Measurements from ENCODE around the gene DAP. TPM values are rescaled to one million over a fixed set of nuclear protein-coding genes. Genes with fewer than 3 reads are reported as not detected.

DAP gene
- total and polyA plus RNA-seq, 10 donors, result 29.4 to 111 (median 65.2) TPM

DNA sequence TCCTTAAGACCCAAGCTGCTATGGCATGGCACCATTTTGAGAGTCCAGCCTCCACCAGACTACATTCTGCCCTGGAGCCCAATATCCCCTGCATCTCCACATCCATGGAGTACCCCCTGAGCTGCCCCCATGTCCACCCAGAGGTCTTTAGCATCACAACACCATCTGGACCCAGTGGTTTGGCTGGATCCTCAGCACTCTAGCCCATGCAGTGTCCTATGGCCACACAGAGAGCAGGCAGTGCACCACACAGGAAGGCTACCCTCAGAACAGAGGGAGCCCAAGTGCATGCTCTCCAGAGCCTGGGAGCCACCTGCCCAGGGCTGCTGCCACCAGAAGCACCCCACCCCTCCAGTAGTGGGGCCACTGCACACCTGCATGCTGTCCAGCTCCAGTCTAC is 18.6 kb upstream of the DAP start:
- TF ChIP-seq, protein P1, sequence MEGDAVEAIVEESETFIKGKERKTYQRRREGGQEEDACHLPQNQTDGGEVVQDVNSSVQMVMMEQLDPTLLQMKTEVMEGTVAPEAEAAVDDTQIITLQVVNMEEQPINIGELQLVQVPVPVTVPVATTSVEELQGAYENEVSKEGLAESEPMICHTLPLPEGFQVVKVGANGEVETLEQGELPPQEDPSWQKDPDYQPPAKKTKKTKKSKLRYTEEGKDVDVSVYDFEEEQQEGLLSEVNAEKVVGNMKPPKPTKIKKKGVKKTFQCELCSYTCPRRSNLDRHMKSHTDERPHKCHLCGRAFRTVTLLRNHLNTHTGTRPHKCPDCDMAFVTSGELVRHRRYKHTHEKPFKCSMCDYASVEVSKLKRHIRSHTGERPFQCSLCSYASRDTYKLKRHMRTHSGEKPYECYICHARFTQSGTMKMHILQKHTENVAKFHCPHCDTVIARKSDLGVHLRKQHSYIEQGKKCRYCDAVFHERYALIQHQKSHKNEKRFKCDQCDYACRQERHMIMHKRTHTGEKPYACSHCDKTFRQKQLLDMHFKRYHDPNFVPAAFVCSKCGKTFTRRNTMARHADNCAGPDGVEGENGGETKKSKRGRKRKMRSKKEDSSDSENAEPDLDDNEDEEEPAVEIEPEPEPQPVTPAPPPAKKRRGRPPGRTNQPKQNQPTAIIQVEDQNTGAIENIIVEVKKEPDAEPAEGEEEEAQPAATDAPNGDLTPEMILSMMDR (IDR thresholded peaks at IDR 0.05 in 8 of 11, conservative IDR thresholded peaks at IDR 0.05 in 3 of 11), result no peak
- TF ChIP-seq POLR2AphosphoS5 (IDR thresholded peaks at IDR 0.05) (no peak), POLR2A (IDR thresholded peaks at IDR 0.05) (no peak)
- Histone ChIP-seq H3K4me1 (no peaks in the 10 kb centered on the region), H3K4me3 (no peak overlapping the region), H3K36me3 (no peaks in the 10 kb centered on the region), H3K27me3 (replicated peaks in 1 of 7) (no peaks in the 10 kb centered on the region), H3K27ac (no peak overlapping the region), H3K9me3 (peaks cover 0 to 7% (median 0%) of the 10 kb centered on the region in 8 donors)
- no peak for DNase-seq
- intact Hi-C loops (cut with DNase I; ENCODE audit: low total_unique reads), result no loop called here

DNA sequence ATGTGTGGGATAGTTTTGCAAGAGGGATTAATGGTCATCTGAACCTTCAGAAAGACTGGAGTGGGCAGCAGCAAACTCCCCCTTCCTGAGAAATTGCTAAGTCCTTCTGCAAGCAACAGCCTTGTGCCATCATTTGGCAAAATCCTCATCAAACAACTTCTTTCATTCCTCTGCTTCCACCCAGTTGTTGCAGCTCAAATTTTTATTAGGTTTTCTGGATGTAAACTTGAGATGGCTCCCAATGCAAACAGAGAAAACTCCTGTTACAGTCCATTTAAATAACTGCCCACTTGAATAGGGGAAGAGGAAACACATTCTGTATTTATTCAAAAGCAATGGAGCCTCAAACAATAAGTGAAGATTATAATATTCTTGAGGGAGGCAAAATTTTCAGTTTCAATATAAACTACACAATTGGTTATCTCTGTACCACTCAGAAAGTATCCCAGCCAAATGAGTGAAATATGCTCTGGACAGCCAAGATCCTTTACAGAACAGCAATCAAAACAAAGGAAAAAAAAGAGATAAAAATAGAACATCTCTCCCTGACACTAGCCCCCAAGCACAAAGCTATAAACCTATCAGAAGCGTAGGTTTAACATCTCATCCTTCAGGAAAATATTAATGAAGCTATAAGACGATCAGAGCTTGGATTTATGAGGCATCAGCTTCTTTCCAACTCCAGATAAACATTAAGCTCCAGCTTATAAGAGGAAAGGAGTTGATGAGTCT is 17.3 kb upstream of the DAP start:
- H3K27me3 ChIP-seq (replicated peaks in 1 of 7), result no peaks in the 10 kb centered on the region
- peaks cover 0 to 7% (median 0%) of the 10 kb centered on the region in 8 donors for H3K9me3 ChIP-seq
- WGBS, 5 donors, result 63 to 73% (median 65%) methylated on average over 2 of the region's 2 CpGs
- H3K36me3 ChIP-seq, result no peaks in the 10 kb centered on the region
- intact Hi-C loops (cut with DNase I; ENCODE audit: low total_unique reads), result no loop called here
- H3K4me1 ChIP-seq, result no peaks in the 10 kb centered on the region
- no peak overlapping the region for H3K4me3 ChIP-seq
- no peak overlapping the region for H3K27ac ChIP-seq
- TF ChIP-seq, protein P1 (IDR thresholded peaks at IDR 0.05 in 8 of 11, conservative IDR thresholded peaks at IDR 0.05 in 3 of 11), result no peak
- no peak for TF ChIP-seq POLR2AphosphoS5 (IDR thresholded peaks at IDR 0.05)
- TF ChIP-seq POLR2A (IDR thresholded peaks at IDR 0.05), result no peak
- no peak for DNase-seq

DNA sequence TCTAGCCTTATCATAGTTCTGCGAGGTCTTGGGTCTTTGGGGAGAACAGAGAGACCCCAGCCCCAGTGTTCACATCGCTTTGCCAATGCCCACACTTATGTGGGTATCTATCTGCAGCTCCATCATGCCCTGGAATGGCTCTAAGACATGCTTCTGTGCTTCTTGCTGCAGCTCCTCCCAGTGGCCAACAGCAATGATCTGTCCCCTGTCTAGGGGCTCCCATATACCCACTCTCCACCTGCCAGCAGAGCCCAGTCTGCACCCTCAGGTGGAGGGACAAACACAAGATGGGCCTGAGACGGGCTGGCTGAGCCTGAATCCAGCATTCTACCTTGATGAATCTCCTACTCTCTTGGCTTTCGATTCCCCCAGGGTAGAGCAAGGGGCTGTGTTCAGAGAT is 14.6 kb upstream of the DAP start:
- 59 to 82% (median 74%) methylated on average over 4 of the region's 4 CpGs for WGBS, 5 donors
- Histone ChIP-seq H3K4me3 (no peak overlapping the region), H3K27ac (no peak overlapping the region), H3K27me3 (replicated peaks in 1 of 7) (no peaks in the 10 kb centered on the region), H3K4me1 (no peaks in the 10 kb centered on the region), H3K9me3 (peaks cover 0 to 7% (median 0%) of the 10 kb centered on the region in 8 donors), H3K36me3 (no peaks in the 10 kb centered on the region)
- TF ChIP-seq, protein P1 (IDR thresholded peaks at IDR 0.05 in 8 of 11, conservative IDR thresholded peaks at IDR 0.05 in 3 of 11), result no peak
- TF ChIP-seq POLR2AphosphoS5 (IDR thresholded peaks at IDR 0.05) (no peak), POLR2A (IDR thresholded peaks at IDR 0.05) (no peak)
- intact Hi-C loops (cut with DNase I; ENCODE audit: low total_unique reads), result no loop called here
- DNase-seq, result no peak

DNA sequence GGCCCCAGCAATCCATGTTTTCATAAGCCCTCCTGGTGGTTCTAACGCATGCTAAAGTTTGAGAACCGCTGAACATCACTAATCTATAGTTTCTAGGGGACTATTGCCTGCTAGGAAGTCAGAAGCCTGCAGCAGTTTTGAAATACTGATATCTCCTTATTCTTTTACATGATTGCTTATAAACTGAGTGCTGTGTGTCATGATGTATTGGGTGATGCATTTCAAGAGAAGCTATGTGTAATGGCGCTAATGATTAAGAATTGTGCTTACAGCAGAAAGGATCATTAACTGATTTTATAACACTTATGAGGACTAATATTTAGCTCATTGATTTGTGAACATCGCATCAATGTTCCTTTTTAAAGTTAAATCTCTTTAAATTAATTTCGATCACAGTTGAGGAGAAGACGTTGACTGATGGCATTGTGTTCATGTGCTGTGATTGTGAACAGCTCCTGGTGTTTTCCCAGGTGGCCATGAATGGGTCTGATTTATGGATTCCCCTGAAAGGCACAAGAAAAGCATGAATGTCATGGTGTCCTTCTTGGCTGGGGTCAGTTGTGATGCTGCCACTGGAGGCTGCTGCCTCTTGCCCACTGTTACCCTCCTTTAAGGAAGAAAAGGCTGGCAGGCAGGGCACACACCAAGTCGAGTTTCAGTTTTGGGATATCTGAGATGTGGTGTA is 12.0 kb upstream of the DAP start:
- intact Hi-C loops (cut with DNase I; ENCODE audit: low total_unique reads), result no loop called here
- no peak for TF ChIP-seq POLR2A (IDR thresholded peaks at IDR 0.05)
- TF ChIP-seq, protein P1 (IDR thresholded peaks at IDR 0.05 in 8 of 11, conservative IDR thresholded peaks at IDR 0.05 in 3 of 11), result no peak
- no peak for TF ChIP-seq POLR2AphosphoS5 (IDR thresholded peaks at IDR 0.05)
- no peak overlapping the region for H3K27ac ChIP-seq
- WGBS, 5 donors, result 87 to 93% (median 90%) methylated on average over 7 of the region's 7 CpGs
- H3K36me3 ChIP-seq, result no peaks in the 10 kb centered on the region
- no peaks in the 10 kb centered on the region for H3K4me1 ChIP-seq
- DNase-seq, result no peak
- no peaks in the 10 kb centered on the region for H3K9me3 ChIP-seq
- no peak overlapping the region for H3K4me3 ChIP-seq
- no peaks in the 10 kb centered on the region for H3K27me3 ChIP-seq (replicated peaks in 1 of 7)

All from spleen (tissue), 11 donors.